KOPT-K1 (cell line): Measurements from ENCODE around the gene SF3B2.

Experiments used
- H3K27ac ChIP-seq: fragments of 200-600 bp; sonication (generic); 2 replicates; pipeline ENCODE4 v1.5.1; 2016; ENCODE audit warnings: antibody characterized with exemption, mild to moderate bottlenecking, low read depth, low read length; ENCODE audit not compliant: poor library complexity, severe bottlenecking
- H3K36me3 ChIP-seq: fragments of 200-600 bp; sonication (generic); 2 replicates; pipeline ENCODE4 v1.5.1; 2017; ENCODE audit warnings: antibody characterized with exemption, mild to moderate bottlenecking, low read length, moderate library complexity; ENCODE audit not compliant: insufficient read depth
- H3K9me3 ChIP-seq: fragments of 200-600 bp; sonication (generic); 2 replicates; pipeline ENCODE4 v1.5.1; 2017; ENCODE audit warnings: antibody characterized with exemption, low read length, mild to moderate bottlenecking; ENCODE audit not compliant: insufficient read depth, poor library complexity, severe bottlenecking

Gene SF3B2

GRCh38 chr11:66115638-66116301 is 63.6 kb downstream of the SF3B2 start:
- Histone ChIP-seq H3K27ac (peak overlapping the region; percentile 66), H3K36me3 (no peaks in the 10 kb centered on the region), H3K9me3 (no peaks in the 10 kb centered on the region)

- no peaks in the 10 kb centered on the region for H3K9me3 ChIP-seq
- H3K36me3 ChIP-seq, result no peaks in the 10 kb centered on the region
- H3K27ac ChIP-seq, result peak overlapping the region; percentile 66
These were observed 64.6 kb downstream of the SF3B2 start for GRCh38 chr11:66116576-66117361.

- Histone ChIP-seq H3K27ac (no peak overlapping the region), H3K36me3 (no peaks in the 10 kb centered on the region), H3K9me3 (no peaks in the 10 kb centered on the region)
These were observed 66.7 kb downstream of the SF3B2 start for GRCh38 chr11:66118847-66119246.
